DND-41 (cell line): ENCODE measurements around the gene HNRNPH1.

Experiments
- ATAC-seq: fragments of 200-7000 bp; cut with Tn5 transposase; 3 replicates; pipeline ENCODE4 v1.9.1; 2021; ENCODE audit warnings: low read depth; ENCODE audit not compliant: insufficient read depth
- DNase-seq: peaks from one replicate; pipeline ENCODE4 v3.0.0-alpha.2; 2020
- H2AFZ ChIP-seq: 2 replicates; pipeline ENCODE4 v1.6.0; 2012; ENCODE audit warnings: low read depth, low read length
- H3K27ac ChIP-seq: 2 replicates; pipeline ENCODE4 v1.5.1; 2012; ENCODE audit warnings: low read length, inconsistent platforms
- H3K27me3 ChIP-seq: fragments of 200-600 bp; sonication (generic); 2 replicates; pipeline ENCODE4 v1.6.0; 2012; ENCODE audit warnings: low read length, mild to moderate bottlenecking, inconsistent platforms; ENCODE audit not compliant: insufficient read depth, poor library complexity
- H3K36me3 ChIP-seq: 2 replicates; pipeline ENCODE4 v1.5.1; 2012; ENCODE audit warnings: low read length, inconsistent platforms; ENCODE audit not compliant: insufficient read depth
- H3K4me1 ChIP-seq: 2 replicates; pipeline ENCODE4 v1.5.1; 2012; ENCODE audit warnings: mild to moderate bottlenecking, low read length; ENCODE audit not compliant: insufficient read depth
- H3K4me2 ChIP-seq: 2 replicates; pipeline ENCODE4 v1.6.0; 2012; ENCODE audit warnings: mild to moderate bottlenecking, moderate library complexity, low read length, inconsistent platforms; ENCODE audit not compliant: insufficient read depth
- H3K4me3 ChIP-seq, 2 experiments: fragments of 200-600 bp in 1 of 2; shearing (Covaris generic) in 1 of 2; 2 replicates each; pipeline ENCODE4 v1.5.1; 2012 to 2016; ENCODE audit warnings: inconsistent platforms in 2 of 2, low read length in 2 of 2, mild to moderate bottlenecking in 2 of 2, low read depth in 1 of 2, moderate library complexity in 1 of 2
- H3K79me2 ChIP-seq: 2 replicates; pipeline ENCODE4 v1.6.0; 2012; ENCODE audit warnings: low read length, inconsistent platforms; ENCODE audit not compliant: insufficient read depth
- H3K9ac ChIP-seq: 2 replicates; pipeline ENCODE4 v1.6.0; 2012; ENCODE audit warnings: low read depth, mild to moderate bottlenecking, inconsistent platforms, low read length, moderate library complexity
- H3K9me3 ChIP-seq: 2 replicates; pipeline ENCODE4 v1.5.1; 2012; ENCODE audit warnings: low read length, moderate library complexity, mild to moderate bottlenecking, inconsistent platforms; ENCODE audit not compliant: insufficient read depth, severe bottlenecking
- H4K20me1 ChIP-seq: 2 replicates; pipeline ENCODE4 v1.6.0; 2012; ENCODE audit warnings: low read length; ENCODE audit not compliant: insufficient read depth
- EZH2 ChIP-seq: IDR thresholded peaks from 3 replicates; pipeline ENCODE4 v1.6.1; 2012; ENCODE audit warnings: borderline replicate concordance, low read depth, mild to moderate bottlenecking, moderate library complexity, low read length, inconsistent platforms; ENCODE audit not compliant: severe bottlenecking
- TF ChIP-seq, protein P1 (sequence below): IDR thresholded peaks from 2 replicates; pipeline ENCODE4 v1.5.1; 2012; ENCODE audit warnings: borderline replicate concordance, low read length, moderate library complexity, mild to moderate bottlenecking; ENCODE audit not compliant: poor library complexity, severe bottlenecking; ENCODE audit errors: extremely low read depth

The HNRNPH1 gene

DNA sequence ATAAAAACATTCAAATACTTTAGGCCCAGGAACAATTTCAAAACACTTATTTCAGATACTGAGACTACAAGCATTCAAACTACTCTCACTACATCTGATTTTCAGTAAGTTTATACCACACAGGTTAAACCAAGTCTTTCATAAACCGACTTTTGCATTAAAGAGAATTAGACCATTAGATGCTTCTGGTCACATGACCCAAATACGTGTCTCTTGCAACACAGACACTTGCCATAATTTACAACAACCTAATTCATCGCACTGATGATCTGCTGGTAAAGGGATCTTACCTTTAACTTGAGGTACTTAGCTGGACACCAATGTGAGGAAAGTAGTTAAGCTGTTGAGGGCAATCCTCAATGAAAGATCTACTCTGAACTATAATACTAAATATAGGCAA, 3.2 kb downstream of the HNRNPH1 start:
- Histone ChIP-seq H3K4me1 (peaks cover 66% of the 10 kb centered on the region), H3K9ac (peak overlapping the region; percentile 100), H3K27ac (no peak overlapping the region; the same call in 1 of the 2 replicates), H3K27me3 (no peaks in the 10 kb centered on the region), H3K36me3 (peaks cover 80% of the 10 kb centered on the region), H3K4me3 (peak overlapping the region; percentile 82 to 85; a peak in 3 of 4 replicates), H3K9me3 (no peaks in the 10 kb centered on the region), H3K79me2 (peaks cover 96% of the 10 kb centered on the region), H4K20me1 (peaks cover 79% of the 10 kb centered on the region), H3K4me2 (peak overlapping the region; percentile 89), H2AFZ (no peak overlapping the region)
- ATAC-seq, result no peak
- DNase-seq, result no peak
- TF ChIP-seq EZH2, result no peak
- TF ChIP-seq, protein P1, sequence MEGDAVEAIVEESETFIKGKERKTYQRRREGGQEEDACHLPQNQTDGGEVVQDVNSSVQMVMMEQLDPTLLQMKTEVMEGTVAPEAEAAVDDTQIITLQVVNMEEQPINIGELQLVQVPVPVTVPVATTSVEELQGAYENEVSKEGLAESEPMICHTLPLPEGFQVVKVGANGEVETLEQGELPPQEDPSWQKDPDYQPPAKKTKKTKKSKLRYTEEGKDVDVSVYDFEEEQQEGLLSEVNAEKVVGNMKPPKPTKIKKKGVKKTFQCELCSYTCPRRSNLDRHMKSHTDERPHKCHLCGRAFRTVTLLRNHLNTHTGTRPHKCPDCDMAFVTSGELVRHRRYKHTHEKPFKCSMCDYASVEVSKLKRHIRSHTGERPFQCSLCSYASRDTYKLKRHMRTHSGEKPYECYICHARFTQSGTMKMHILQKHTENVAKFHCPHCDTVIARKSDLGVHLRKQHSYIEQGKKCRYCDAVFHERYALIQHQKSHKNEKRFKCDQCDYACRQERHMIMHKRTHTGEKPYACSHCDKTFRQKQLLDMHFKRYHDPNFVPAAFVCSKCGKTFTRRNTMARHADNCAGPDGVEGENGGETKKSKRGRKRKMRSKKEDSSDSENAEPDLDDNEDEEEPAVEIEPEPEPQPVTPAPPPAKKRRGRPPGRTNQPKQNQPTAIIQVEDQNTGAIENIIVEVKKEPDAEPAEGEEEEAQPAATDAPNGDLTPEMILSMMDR, result no peak

DNA sequence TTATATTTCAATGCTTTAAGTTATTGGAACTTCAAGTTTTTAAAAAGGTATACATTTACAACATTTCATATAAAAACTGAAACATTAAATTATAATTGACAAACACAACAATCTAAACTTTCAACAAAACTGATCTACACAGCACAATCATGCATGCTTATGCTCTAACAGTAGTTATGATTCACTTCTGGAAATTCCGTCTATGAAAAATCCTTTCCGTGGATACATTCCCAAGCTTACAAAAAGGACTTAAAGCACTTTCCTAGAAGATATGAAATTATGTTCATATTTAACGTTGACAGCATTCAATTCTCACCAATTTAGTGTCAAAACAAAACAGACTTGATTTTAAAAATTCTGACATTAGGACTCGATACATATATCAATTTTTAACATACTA, 3.7 kb downstream of the HNRNPH1 start:
- H3K9ac ChIP-seq, result peak overlapping the region; percentile 100
- no peak overlapping the region for H2AFZ ChIP-seq
- H3K27ac ChIP-seq, result no peak overlapping the region
- H3K4me1 ChIP-seq, result peaks cover 61% of the 10 kb centered on the region
- H3K27me3 ChIP-seq, result no peaks in the 10 kb centered on the region
- peaks cover 96% of the 10 kb centered on the region for H3K79me2 ChIP-seq
- H4K20me1 ChIP-seq, result peaks cover 84% of the 10 kb centered on the region
- ATAC-seq, result no peak
- H3K9me3 ChIP-seq, result no peaks in the 10 kb centered on the region
- peak overlapping the region; percentile 82 to 85; a peak in 2 of 4 replicates for H3K4me3 ChIP-seq
- TF ChIP-seq, protein P1, result no peak
- TF ChIP-seq EZH2, result no peak
- peaks cover 85% of the 10 kb centered on the region for H3K36me3 ChIP-seq
- no peak for DNase-seq
- peak overlapping the region; percentile 89 for H3K4me2 ChIP-seq

DNA sequence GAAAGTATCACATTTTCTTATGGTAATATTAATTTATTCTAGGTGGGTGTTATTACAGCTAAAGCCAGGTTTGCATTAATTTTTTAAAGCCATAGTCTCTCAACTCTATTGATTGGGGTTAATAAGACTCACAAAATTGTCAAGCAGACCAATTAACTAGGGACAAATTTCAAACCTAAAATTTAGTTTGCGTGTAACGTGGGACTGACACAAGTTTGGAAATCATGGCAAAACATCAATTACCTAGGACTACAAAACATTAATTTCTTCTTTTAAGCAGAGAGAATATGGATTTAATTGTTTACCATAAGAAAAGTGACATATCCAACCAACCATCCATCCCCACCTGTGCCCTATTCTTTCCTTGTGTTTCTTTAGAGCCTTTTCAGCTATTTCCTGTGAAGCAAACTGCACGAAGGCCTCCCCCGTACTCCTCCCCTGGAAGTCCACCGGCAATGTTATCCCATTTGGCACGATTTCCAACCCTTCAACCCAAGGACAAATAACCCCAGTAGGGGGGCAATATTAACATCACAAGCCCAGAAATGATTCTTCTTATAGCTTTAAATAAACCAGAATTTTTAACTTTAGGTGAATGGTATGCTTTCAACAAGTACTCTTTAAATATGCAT, 4.4 kb downstream of the HNRNPH1 start:
- H3K36me3 ChIP-seq, result peaks cover 93% of the 10 kb centered on the region
- no peak for DNase-seq
- peak overlapping the region; percentile 82 to 85; a peak in 3 of 4 replicates for H3K4me3 ChIP-seq
- H3K79me2 ChIP-seq, result peaks cover 96% of the 10 kb centered on the region
- H3K27ac ChIP-seq, result no peak overlapping the region
- H3K4me1 ChIP-seq, result peaks cover 55% of the 10 kb centered on the region
- peak overlapping the region; percentile 89 for H3K4me2 ChIP-seq
- TF ChIP-seq, protein P1, result no peak
- no peak for TF ChIP-seq EZH2
- H3K9me3 ChIP-seq, result no peaks in the 10 kb centered on the region
- ATAC-seq, result no peak
- H2AFZ ChIP-seq, result no peak overlapping the region
- no peaks in the 10 kb centered on the region for H3K27me3 ChIP-seq
- peak overlapping the region; percentile 100 for H3K9ac ChIP-seq
- H4K20me1 ChIP-seq, result peaks cover 90% of the 10 kb centered on the region
